Stimulated activated CD4-positive, alpha-beta T cell treated with anti-CD3 and anti-CD28 coated beads, TNF-alpha, amount 100 ng/mL, for 1 hour (primary cell): ENCODE results near the gene PBX3.

ENCODE experiments used
- DNase-seq, 3 donors: peaks; one replicate each; pipeline ENCODE4 v3.0.0-alpha.2; 2020; ENCODE audit warnings: low read depth in 3 of 3, low spot score in 1 of 3

The PBX3 gene

GRCh38 chr9:125943831-125944230, 196.7 kb downstream of the PBX3 start:
- DNase-seq = no peak

DNA sequence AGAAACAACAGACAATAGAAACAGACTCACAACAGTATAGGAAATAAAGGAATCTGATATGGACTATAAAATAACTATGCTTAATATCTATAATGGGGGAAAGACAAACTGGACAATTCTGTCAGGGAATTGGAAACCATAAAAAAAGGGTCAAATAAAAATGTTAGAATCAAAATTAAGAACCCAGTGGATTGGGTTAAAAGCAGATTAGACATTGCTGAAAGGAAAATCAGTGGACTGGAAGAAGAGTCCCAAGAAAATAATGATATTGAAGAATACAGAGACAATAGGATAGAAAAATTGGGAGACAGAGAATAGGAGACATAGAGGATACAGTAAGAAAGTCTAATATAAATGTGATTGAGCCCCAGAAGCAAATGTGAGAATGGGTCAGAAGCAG, 199.2 kb downstream of the PBX3 start:
- DNase-seq = no peak

DNA sequence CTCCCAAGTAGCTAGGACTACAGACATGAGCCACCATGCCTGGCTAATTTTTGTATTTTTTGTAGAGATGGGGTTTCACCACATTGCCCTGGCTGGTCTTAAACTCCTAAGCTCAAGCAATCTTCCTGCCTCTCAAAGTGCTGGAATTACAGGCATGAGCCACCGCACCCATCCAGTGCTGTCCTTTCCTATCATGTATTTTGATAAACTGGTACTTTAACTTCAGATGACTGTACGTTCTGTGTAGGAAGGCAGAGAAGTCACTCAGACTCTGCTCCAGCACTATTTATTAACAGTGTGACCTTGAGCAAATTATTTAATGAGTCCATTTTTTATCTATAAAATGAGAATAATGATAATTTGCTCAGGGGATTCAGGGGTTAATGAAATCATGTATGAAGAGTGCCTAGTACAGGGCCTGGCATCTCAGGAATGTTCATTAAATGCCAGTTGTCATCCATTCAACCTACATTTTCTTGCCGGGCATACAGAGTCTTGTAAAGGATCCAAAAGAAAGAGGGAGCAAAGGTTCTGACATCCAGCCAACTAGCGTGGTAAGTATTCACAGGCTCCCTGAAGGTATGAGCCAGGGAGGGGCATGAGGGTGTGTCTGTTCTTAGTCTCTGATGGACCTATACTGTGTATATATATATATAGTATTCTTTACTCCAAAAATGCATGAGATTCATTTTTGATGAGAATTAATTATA, 201.9 kb downstream of the PBX3 start:
- no peak for DNase-seq

GRCh38 chr9:125949703-125950460, 202.7 kb downstream of the PBX3 start:
- DNase-seq = no peak

DNA sequence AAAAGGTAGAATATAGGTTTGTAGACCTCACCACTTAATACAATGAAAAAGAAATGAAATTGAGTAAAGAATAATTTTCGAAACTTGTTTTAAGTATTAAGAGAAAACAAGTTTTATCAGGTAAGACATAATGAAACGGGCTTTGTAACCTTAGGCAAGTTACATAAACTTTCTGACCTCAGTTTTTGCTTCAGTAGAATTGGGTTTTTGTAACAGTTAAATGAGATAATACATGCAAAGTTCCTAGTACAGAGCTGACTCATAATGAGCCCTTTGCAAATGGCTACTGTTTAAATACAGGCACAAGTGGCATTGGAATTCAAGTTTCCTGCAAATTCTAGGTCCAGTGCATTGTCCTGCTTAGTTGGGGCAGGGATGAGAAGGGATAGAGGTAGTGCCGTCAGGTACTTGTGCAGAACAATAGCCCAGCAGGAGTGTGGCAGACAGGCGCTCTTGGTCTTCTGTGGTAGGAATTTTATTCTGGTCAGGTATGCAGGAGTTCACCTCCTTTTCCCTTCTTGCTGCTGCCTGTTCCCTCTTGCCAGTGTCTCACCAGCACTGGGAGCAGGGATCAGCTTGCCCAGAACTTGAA, 203.8 kb downstream of the PBX3 start:
- no peak for DNase-seq

- no peak for DNase-seq
Observed at GRCh38 chr9:125953314-125954019, 206.3 kb downstream of the PBX3 start.

DNA sequence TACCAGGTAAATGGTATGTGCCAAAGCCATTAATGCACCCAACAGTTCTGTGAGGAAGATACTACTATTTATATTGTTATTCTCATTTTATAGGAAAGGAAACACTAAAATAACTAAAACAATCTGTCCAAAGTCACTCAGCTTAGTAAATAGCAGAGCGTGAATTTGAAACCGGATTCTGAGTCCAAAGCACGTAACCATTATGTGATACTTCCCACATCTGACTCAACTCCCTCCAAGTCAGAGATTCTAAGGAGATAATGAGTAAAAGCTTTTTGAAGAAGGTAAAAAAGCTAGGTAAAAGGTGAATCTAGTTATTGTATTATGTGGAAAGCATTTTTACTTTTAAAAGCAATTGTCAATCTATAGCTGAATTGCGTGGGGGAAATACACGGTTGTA, 208.9 kb downstream of the PBX3 start:
- no peak for DNase-seq

- DNase-seq = no peak
Observed at GRCh38 chr9:125959315-125959714, 212.1 kb downstream of the PBX3 start.

DNA sequence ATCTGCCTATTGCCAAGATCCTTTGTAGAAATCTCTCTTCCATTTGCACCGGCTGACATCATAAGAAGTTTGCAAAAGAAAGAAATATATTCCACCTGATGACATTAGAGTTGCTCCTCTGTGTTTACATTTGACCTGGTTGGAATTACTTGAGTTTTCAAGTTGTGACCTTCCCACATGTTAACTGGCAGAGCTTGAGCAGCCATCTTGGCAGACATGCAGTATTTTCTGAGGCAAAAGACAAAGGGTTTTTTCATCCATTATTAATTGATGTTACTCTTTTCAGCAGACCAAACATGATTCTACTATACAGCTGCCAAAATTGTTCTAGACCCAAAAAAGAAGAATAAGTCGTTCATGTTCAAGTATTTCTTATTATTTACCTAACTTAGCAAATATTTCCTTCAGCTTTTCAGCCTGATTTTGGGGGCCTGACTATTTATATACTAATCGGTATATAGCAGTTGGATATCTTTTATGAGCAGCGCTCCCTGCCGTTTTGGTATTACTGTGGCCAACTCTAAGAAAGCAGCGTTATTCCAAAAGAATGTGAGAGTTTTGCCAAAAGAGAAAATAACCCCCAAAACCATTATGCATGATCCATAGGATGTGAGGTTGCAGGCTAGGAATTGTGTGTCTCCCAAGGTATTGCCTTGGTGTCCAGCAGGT, 212.9 kb downstream of the PBX3 start:
- no peak for DNase-seq

DNA sequence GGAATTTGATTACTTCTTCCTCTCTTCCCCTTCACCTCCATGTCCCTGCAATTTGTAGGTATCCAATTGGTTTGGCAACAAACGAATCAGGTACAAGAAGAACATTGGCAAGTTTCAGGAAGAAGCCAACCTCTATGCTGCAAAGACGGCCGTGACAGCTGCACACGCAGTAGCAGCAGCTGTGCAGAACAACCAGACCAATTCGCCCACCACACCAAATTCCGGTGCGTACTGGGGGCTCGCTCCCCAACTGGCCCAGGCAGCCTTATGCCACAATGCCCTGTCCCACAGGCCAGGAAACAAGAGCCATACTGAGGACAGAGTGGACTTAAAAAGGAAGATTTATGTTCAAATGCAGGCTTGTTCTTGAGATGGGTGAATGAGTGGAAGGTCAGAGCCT, 213.5 kb downstream of the PBX3 start:
- no peak for DNase-seq

- no peak for DNase-seq
Observed at GRCh38 chr9:125961072-125961471, 213.9 kb downstream of the PBX3 start.

DNA sequence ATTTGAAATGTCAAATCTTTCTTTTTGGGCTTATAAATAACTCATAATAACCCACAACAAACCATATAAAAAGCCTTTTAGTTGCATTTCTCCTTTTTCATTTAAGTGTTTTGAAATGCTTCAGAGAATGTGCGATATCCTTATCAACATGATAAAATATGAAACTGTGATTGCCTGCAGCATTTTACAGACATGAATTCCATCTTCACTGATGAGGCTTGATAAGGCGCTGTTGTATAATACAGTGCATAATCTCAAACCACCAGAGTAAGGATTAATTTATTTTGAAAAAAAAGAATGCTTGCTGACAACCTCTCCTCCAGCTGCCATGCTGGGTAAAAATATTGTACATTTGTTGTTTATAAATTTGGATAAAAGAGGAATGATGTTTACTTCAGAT, 216.8 kb downstream of the PBX3 start:
- DNase-seq = no peak

DNA sequence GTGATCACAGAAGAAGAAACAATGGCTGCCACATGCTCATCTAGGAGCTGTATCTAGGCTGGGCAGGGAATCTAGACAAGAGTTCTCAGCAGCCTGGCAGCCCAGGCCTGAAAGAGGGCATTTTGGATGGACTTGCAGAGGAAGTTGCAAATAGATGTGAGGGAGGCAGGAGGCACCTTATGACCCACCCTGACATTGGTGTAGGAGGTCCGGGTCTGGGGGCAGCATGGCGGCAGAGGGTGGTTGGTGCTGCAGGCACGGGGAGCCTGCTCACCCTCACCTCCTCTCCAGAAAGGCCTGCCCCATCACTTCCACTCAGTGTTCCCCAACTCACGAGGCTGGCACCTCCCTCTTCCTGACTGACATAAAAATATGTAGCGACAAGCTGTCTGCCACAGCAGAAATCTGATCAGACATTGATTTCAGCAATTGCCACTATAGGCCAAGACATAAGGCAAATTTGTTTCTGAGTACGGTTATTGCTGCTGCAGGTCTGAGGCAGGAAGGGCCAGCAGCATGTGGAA, 217.6 kb downstream of the PBX3 start:
- no peak for DNase-seq

GRCh38 chr9:125965477-125965876, 218.3 kb downstream of the PBX3 start:
- DNase-seq = no peak

GRCh38 chr9:125966466-125966865, 219.3 kb downstream of the PBX3 start:
- no peak for DNase-seq

DNA sequence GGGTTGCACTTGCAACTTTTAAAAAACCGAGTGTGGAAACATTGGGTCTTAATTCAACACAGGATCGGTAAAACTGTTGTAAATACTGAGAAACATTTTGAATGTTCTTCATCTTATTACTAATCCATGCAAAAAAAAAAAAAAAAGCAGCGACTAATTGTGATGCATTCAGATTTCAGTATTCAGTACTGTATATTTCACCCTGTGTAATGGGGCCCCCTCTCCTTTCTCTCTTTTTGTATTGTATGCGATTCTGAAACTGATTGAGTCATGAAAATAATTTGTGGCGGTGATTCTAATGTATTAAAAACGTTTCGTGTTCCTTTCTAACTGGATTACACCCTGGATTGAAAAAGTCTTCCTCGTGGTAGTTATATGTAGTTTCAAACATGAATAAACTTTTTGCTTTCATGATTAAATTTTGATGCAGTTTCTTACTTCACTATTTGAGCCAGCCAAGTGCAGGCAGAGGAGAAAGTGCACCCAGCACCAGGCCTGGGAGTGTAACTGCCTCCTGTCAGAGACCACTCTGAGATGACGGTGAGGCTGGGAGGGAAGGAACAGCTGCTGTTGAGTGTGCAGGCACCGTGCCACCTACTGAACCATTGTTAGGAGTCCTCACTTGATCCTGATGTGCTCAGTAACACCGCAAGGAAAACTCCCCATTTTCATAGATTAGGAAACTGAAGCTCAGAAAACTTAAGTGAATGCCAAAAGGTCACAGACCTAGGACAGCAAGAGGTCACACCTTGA, 220.0 kb downstream of the PBX3 start:
- no peak for DNase-seq

DNA sequence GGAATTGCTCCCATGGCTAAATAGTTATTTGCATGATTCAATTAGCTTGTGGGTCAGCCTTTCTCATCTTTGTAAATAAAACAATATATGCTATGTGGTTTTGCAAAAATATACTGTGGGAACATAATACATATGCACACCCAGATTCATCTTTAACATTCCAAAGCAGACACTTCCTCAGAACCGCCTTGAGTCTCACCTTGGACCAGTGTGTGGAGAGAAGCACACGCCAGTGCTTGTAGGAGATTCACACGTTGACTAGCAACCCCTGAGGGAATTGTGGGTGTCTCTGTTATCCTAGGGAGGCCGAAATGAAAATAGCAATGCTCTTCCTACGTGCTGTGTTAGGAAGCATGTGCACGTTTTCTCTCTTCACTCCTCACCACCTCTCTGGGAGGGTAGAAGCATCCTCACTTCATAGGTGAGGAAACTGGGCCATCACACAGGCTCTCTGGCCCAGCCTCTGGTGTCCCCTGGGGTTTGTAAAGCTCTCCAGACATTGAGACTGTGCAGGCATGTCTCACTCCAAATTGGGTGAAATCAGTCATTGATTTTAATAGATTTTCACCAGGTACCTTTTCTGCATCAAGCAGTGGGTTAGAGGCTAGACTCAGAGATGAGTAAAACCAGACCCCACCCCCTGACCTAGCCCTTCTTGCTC, 221.7 kb downstream of the PBX3 start:
- DNase-seq = no peak

- DNase-seq = no peak
Observed at GRCh38 chr9:125969462-125969861, 222.3 kb downstream of the PBX3 start.

DNA sequence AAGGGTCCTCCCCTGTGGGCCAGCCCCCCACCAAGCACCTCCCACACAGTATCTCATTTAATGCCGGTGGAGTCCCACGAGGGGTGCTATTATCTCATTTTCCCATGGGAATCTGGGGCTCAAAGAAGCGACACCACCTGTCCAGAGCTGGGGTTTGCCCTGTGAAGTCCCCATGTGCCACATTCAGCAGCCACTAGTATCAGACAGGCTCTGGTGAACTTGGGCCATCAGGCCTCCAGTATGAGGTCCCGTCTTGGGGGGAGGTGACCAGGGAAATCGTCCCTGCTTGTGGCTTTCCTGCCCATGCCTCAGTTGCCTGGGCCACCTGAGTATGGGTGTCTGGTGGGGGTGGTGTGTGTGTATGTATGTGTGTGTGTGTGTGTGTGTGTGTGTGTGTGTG, 222.7 kb downstream of the PBX3 start:
- no peak for DNase-seq

DNA sequence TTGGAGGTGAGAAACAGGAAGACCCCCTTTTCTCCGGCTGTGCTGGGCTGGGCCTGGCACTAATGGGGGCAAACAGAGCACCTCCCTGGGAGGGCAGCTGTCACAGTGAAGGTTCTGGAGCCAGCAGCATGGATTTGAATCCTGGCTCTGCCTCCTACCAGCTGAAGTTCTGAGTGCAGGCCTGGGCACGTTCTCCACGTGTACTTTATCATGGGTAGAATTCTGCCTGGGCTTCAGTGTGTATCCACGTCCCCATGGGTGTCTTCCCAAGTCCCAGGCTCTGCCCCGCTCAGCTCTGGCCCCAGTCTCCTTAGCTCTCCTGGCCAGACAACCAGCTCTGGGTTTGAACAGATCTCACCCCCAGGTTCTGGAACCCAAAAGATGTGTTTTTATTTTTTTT, 223.2 kb downstream of the PBX3 start:
- DNase-seq = no peak
